K562 (cell line): ENCODE data around the gene GDNF.

Experiments
- BRF1 ChIP-seq: IDR thresholded peaks from 3 replicates; pipeline ENCODE4 v1.6.1; 2011; ENCODE audit warnings: borderline replicate concordance, mild to moderate bottlenecking; ENCODE audit not compliant: insufficient read length; ENCODE audit errors: extremely low read depth
- HDAC2 ChIP-seq: fragments of 450-650 bp; IDR thresholded peaks from 2 replicates; pipeline ENCODE4 v1.6.1; 2016; ENCODE audit warnings: mild to moderate bottlenecking
- MTF1 ChIP-seq: fragments of 250-450 bp; sonication (Bioruptor Pico); IDR thresholded peaks from 2 replicates; pipeline ENCODE4 v1.9.0; 2021; ENCODE audit warnings: moderate library complexity, mild to moderate bottlenecking, inconsistent platforms, borderline replicate concordance
- MYC ChIP-seq, 2 experiments: fragments of 250-450 bp in 1 of 2; sonication (Bioruptor Pico) in 1 of 2; IDR thresholded peaks; 2 replicates each; pipeline versions ENCODE4 v1.5.1 to v1.6.1; 2012 to 2021; ENCODE audit warnings: low read depth in 2 of 2, borderline replicate concordance in 1 of 2, improper control_type of control experiment in 1 of 2, low read length in 1 of 2, mild to moderate bottlenecking in 1 of 2, moderate library complexity in 1 of 2
- POLR2H ChIP-seq: IDR thresholded peaks from 2 replicates; pipeline ENCODE4 v1.6.1; 2016; ENCODE audit warnings: missing genetic modification characterization, low read depth, mild to moderate bottlenecking, control low read depth, missing compliant biosample characterization, moderate library complexity
- SMC3 ChIP-seq: conservative IDR thresholded peaks from 2 replicates; pipeline ENCODE4 v1.6.1; 2011; ENCODE audit warnings: low read depth, low read length, improper control_type of control experiment; ENCODE audit not compliant: insufficient read depth
- TCFL5 ChIP-seq: fragments of 250-450 bp; sonication (Bioruptor Pico); conservative IDR thresholded peaks from 2 replicates; pipeline ENCODE4 v1.6.1; 2021; ENCODE audit warnings: mild to moderate bottlenecking, moderate library complexity, matching md5 sums
- TOE1 ChIP-seq, 2 experiments: fragments of 450-650 bp in 1 of 2; sonication (generic) in 1 of 2; formaldehyde crosslinking in 1 of 2; IDR thresholded peaks; 2 replicates each; pipeline versions ENCODE4 v1.7.1 to v1.8.0; 2016 to 2022; ENCODE audit warnings: borderline replicate concordance in 2 of 2, mild to moderate bottlenecking in 2 of 2, antibody characterized with exemption in 1 of 2, inconsistent platforms in 1 of 2, low read depth in 1 of 2, missing genetic modification reagents in 1 of 2, moderate library complexity in 1 of 2
- TF ChIP-seq, protein P1 (sequence below): sonication (generic); formaldehyde crosslinking; IDR thresholded peaks from 2 replicates; pipeline ENCODE4 v1.8.0; 2023; ENCODE audit warnings: mild to moderate bottlenecking, missing genetic modification reagents
- TF ChIP-seq, protein P2 (sequence below): sonication (generic); formaldehyde crosslinking; IDR thresholded peaks from 2 replicates; pipeline ENCODE4 v1.8.0; 2023; ENCODE audit warnings: mild to moderate bottlenecking, missing genetic modification reagents
- TF ChIP-seq, protein P3 (sequence below): fragments of 250-450 bp; sonication (Bioruptor Pico); IDR thresholded peaks from 2 replicates; pipeline ENCODE4 v1.4.0; 2020; ENCODE audit warnings: mild to moderate bottlenecking, moderate library complexity, borderline replicate concordance
- TF ChIP-seq, protein P4 (sequence below): fragments of 250-450 bp; sonication (Bioruptor Pico); IDR thresholded peaks from 2 replicates; pipeline ENCODE4 v1.5.0; 2020; ENCODE audit warnings: mild to moderate bottlenecking, borderline replicate concordance

DNA sequence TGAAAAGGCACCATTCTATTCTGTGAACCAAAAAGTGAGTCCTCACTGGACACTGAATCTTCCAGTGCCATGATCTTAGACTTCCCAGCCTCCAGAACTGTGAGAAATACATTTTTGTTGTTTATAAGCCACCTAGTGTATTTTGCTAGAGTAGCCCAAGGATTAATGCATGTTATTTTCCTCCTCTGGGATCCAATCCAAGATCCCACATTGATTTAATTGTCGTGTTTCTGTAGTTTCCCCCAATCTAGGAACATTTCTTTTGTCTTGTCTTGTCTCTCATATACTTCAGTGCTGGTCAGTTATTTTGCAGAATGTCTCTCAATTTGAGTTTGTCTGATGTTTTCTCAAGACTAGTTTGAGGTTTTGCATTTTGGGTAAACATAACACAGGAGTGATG is 36.4 kb downstream of the GDNF start:
- no peak for TF ChIP-seq MTF1 (CRISPR knock-in tag)
- TF ChIP-seq TOE1 (IDR thresholded peaks at IDR 0.05; ENCODE audit: borderline replicate concordance): no peak
- no peak for TF ChIP-seq TOE1 (CRISPR knock-in tag; IDR thresholded peaks at IDR 0.05; ENCODE audit: borderline replicate concordance, low read depth)
- no peak for TF ChIP-seq SMC3
- TF ChIP-seq, protein P1, sequence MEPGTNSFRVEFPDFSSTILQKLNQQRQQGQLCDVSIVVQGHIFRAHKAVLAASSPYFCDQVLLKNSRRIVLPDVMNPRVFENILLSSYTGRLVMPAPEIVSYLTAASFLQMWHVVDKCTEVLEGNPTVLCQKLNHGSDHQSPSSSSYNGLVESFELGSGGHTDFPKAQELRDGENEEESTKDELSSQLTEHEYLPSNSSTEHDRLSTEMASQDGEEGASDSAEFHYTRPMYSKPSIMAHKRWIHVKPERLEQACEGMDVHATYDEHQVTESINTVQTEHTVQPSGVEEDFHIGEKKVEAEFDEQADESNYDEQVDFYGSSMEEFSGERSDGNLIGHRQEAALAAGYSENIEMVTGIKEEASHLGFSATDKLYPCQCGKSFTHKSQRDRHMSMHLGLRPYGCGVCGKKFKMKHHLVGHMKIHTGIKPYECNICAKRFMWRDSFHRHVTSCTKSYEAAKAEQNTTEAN (CRISPR knock-in tag): no peak
- TF ChIP-seq, protein P2, sequence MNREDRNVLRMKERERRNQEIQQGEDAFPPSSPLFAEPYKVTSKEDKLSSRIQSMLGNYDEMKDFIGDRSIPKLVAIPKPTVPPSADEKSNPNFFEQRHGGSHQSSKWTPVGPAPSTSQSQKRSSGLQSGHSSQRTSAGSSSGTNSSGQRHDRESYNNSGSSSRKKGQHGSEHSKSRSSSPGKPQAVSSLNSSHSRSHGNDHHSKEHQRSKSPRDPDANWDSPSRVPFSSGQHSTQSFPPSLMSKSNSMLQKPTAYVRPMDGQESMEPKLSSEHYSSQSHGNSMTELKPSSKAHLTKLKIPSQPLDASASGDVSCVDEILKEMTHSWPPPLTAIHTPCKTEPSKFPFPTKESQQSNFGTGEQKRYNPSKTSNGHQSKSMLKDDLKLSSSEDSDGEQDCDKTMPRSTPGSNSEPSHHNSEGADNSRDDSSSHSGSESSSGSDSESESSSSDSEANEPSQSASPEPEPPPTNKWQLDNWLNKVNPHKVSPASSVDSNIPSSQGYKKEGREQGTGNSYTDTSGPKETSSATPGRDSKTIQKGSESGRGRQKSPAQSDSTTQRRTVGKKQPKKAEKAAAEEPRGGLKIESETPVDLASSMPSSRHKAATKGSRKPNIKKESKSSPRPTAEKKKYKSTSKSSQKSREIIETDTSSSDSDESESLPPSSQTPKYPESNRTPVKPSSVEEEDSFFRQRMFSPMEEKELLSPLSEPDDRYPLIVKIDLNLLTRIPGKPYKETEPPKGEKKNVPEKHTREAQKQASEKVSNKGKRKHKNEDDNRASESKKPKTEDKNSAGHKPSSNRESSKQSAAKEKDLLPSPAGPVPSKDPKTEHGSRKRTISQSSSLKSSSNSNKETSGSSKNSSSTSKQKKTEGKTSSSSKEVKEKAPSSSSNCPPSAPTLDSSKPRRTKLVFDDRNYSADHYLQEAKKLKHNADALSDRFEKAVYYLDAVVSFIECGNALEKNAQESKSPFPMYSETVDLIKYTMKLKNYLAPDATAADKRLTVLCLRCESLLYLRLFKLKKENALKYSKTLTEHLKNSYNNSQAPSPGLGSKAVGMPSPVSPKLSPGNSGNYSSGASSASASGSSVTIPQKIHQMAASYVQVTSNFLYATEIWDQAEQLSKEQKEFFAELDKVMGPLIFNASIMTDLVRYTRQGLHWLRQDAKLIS (CRISPR knock-in tag): no peak
- TF ChIP-seq, protein P3, sequence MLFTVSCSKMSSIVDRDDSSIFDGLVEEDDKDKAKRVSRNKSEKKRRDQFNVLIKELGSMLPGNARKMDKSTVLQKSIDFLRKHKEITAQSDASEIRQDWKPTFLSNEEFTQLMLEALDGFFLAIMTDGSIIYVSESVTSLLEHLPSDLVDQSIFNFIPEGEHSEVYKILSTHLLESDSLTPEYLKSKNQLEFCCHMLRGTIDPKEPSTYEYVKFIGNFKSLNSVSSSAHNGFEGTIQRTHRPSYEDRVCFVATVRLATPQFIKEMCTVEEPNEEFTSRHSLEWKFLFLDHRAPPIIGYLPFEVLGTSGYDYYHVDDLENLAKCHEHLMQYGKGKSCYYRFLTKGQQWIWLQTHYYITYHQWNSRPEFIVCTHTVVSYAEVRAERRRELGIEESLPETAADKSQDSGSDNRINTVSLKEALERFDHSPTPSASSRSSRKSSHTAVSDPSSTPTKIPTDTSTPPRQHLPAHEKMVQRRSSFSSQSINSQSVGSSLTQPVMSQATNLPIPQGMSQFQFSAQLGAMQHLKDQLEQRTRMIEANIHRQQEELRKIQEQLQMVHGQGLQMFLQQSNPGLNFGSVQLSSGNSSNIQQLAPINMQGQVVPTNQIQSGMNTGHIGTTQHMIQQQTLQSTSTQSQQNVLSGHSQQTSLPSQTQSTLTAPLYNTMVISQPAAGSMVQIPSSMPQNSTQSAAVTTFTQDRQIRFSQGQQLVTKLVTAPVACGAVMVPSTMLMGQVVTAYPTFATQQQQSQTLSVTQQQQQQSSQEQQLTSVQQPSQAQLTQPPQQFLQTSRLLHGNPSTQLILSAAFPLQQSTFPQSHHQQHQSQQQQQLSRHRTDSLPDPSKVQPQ: no peak
- TF ChIP-seq TCFL5: no peak
- TF ChIP-seq POLR2H (tag): no peak
- TF ChIP-seq HDAC2: no peak
- no peak for TF ChIP-seq BRF1
- no peak for TF ChIP-seq MYC (IDR thresholded peaks at IDR 0.05; ENCODE audit: low read depth, low read length)
- no peak for TF ChIP-seq MYC (CRISPR knock-in tag; IDR thresholded peaks at IDR 0.05; ENCODE audit: borderline replicate concordance, low read depth)
- TF ChIP-seq, protein P4, sequence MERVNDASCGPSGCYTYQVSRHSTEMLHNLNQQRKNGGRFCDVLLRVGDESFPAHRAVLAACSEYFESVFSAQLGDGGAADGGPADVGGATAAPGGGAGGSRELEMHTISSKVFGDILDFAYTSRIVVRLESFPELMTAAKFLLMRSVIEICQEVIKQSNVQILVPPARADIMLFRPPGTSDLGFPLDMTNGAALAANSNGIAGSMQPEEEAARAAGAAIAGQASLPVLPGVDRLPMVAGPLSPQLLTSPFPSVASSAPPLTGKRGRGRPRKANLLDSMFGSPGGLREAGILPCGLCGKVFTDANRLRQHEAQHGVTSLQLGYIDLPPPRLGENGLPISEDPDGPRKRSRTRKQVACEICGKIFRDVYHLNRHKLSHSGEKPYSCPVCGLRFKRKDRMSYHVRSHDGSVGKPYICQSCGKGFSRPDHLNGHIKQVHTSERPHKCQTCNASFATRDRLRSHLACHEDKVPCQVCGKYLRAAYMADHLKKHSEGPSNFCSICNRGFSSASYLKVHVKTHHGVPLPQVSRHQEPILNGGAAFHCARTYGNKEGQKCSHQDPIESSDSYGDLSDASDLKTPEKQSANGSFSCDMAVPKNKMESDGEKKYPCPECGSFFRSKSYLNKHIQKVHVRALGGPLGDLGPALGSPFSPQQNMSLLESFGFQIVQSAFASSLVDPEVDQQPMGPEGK (CRISPR knock-in tag): no peak
